Keratinocyte (primary cell): ENCODE measurements around the gene NGEF. TPM values are rescaled to one million over a fixed set of nuclear protein-coding genes. Genes with fewer than 3 reads are reported as not detected.

ENCODE experiments used
- DNase-seq: peaks from one replicate; pipeline ENCODE4 v3.0.0-alpha.2; 2011; ENCODE audit warnings: low read depth, missing footprints, low spot score
- FAIRE-seq: peaks from 2 replicates; lab custom pipeline; 2011; peaks lifted over from hg19 to GRCh38; lab: Jason Lieb, UNC
- H2AFZ ChIP-seq: 2 replicates; pipeline ENCODE4 v1.6.0; 2012; ENCODE audit warnings: low read length, control low read depth, inconsistent platforms; ENCODE audit not compliant: control insufficient read depth
- H3K27ac ChIP-seq: 2 replicates; pipeline ENCODE4 v1.5.1; 2011; ENCODE audit warnings: low read length; ENCODE audit not compliant: control insufficient read depth, insufficient read depth
- H3K27me3 ChIP-seq: 3 replicates; pipeline ENCODE4 v1.6.0; 2011; ENCODE audit warnings: low read length; ENCODE audit not compliant: control insufficient read depth, insufficient read depth; ENCODE audit errors: extremely low read depth
- H3K36me3 ChIP-seq, 2 experiments: 2 replicates in 1 of 2; 3 replicates in 1 of 2; pipeline ENCODE4 v1.5.1; 2011; ENCODE audit warnings: low read length in 2 of 2, mild to moderate bottlenecking in 1 of 2; ENCODE audit not compliant: control insufficient read depth in 2 of 2, insufficient read depth in 2 of 2; ENCODE audit errors: extremely low read depth in 1 of 2
- H3K4me1 ChIP-seq: 3 replicates; pipeline ENCODE4 v1.5.1; 2011; ENCODE audit warnings: low read length; ENCODE audit not compliant: control insufficient read depth, insufficient read depth; ENCODE audit errors: extremely low read depth
- H3K4me2 ChIP-seq: 3 replicates; pipeline ENCODE4 v1.6.0; 2011; ENCODE audit warnings: low read depth, low read length; ENCODE audit not compliant: control insufficient read depth, insufficient read depth; ENCODE audit errors: extremely low read depth
- H3K4me3 ChIP-seq, 3 experiments: fragments of 200-600 bp in 1 of 3; sonication (generic) in 1 of 3; 2 replicates in 2 of 3; 3 replicates in 1 of 3; pipeline ENCODE4 v1.5.1; 2011 to 2016; ENCODE audit warnings: low read length in 3 of 3, mild to moderate bottlenecking in 3 of 3, control low read depth in 2 of 3, inconsistent platforms in 1 of 3, low read depth in 1 of 3, mixed read lengths in 1 of 3, mixed run types in 1 of 3, moderate library complexity in 1 of 3; ENCODE audit not compliant: control insufficient read depth in 2 of 3, insufficient read depth in 2 of 3; ENCODE audit errors: extremely low read depth in 1 of 3
- H3K79me2 ChIP-seq: 2 replicates; pipeline ENCODE4 v1.6.0; 2012; ENCODE audit warnings: low read length; ENCODE audit not compliant: control insufficient read depth, insufficient read depth
- H3K9ac ChIP-seq: 3 replicates; pipeline ENCODE4 v1.6.0; 2011; ENCODE audit warnings: low read length; ENCODE audit not compliant: control insufficient read depth, insufficient read depth; ENCODE audit errors: extremely low read depth
- H3K9me1 ChIP-seq: 3 replicates; pipeline ENCODE4 v1.6.0; 2011; ENCODE audit warnings: low read length; ENCODE audit not compliant: control insufficient read depth, insufficient read depth; ENCODE audit errors: extremely low read depth
- H3K9me3 ChIP-seq: 2 replicates; pipeline ENCODE4 v1.5.1; 2012; ENCODE audit warnings: low read depth, low read length; ENCODE audit not compliant: control insufficient read depth
- H4K20me1 ChIP-seq: 3 replicates; pipeline ENCODE4 v1.6.0; 2011; ENCODE audit warnings: low read length; ENCODE audit not compliant: control insufficient read depth, insufficient read depth; ENCODE audit errors: extremely low read depth
- CTCF ChIP-seq, 3 experiments: IDR thresholded peaks in 1 of 3; conservative IDR thresholded peaks in 1 of 3; optimal IDR thresholded peaks in 1 of 3; 2 replicates in 2 of 3; 3 replicates in 1 of 3; pipeline versions ENCODE3 to v1.5.1; 2011; ENCODE audit warnings: low read length in 3 of 3, mild to moderate bottlenecking in 3 of 3, moderate library complexity in 2 of 3, control low read depth in 1 of 3, inconsistent platforms in 1 of 3; ENCODE audit not compliant: insufficient read depth in 2 of 3; ENCODE audit errors: extremely low read depth in 1 of 3
- EZH2 ChIP-seq: IDR thresholded peaks from one replicate; pipeline ENCODE4 v1.6.1; 2012; ENCODE audit warnings: inconsistent platforms, mild to moderate bottlenecking, low read length, moderate library complexity
- dilution Hi-C: fragments of 300-500 bp; cut with MboI; formaldehyde crosslinking; loops from one replicate; pipeline ENCODE4 v1.7.0; 2020; ENCODE audit warnings: low sequenced_read_pairs; ENCODE audit not compliant: extremely low pct_ligation_motif_present
- polyA plus RNA-seq, 5 experiments: library from polyadenylated mRNA; depleted of rRNA in 3 of 5; stranded (reverse) in 3 of 5; stranded (forward) in 1 of 5; unstranded in 1 of 5; fragments of >200 nt; gene quantifications; 1 replicate in 1 of 5; 2 replicates in 3 of 5; 3 replicates in 1 of 5; pipeline versions ENCODE4 v1.2.1 to v1.2.3, GENCODE V29; 2011 to 2012; ENCODE audit warnings: missing spikeins in 2 of 5, low read depth in 1 of 5, low replicate concordance in 1 of 5

Gene NGEF
- polyA plus RNA-seq, 1 donor (not counting 4 experiments of a cell fraction or from before 2014, with no cell fraction given): 0.17 TPM

DNA sequence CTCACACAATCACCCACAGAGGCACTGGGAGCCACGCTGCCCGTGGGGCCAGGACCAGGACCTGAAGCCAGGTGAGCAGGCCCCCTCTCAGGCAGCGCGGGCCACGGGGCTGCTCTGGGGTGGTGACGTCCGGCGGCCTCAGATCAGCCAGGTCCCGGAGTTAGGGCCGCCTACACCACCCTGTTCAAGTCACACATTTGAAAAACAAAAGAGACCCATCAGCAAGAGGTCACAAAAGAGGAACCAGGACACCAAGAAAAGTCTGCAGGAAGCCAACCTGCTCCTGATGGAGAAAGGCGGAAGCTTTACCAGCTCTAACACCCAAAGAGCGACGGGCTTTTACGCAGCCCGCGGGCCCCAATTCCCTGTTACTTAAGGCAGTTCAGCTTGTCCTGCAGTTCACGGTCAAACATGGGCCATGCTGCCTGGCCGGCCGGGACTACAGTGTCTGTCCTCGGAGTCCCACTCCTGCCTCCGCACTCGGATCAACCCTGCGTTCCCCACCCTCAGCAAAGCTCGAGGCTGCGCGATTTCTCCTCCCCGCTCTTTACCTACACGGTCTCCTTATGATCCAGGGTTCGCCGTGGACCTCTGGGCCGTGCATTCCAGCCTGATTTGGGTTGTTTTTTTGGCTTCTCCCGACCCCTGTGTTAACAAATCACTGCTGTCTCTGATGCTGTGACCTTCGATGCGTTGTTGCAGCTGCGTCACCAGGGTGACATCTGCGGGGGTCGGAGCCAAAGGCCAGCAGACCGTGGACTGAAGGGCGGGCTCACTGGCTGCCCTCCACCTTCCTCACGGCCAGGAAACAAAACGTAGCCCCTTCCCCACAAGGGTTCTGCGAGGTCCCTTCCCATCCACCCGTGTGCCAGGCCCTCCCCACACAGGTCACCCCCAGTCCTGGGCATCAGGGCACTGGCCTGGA is 112.0 kb downstream of the NGEF start:
- Histone ChIP-seq H3K9me1 (no peaks in the 10 kb centered on the region), H3K4me1 (peaks cover 13% of the 10 kb centered on the region), H3K27me3 (no peaks in the 10 kb centered on the region), H3K27ac (peak overlapping the region; percentile 30), H3K4me2 (peak overlapping the region; percentile 49), H3K79me2 (no peaks in the 10 kb centered on the region), H3K4me3 (no peak overlapping the region), H2AFZ (no peak overlapping the region), H4K20me1 (no peaks in the 10 kb centered on the region), H3K36me3 (no peaks in the 10 kb centered on the region), H3K9ac (no peak overlapping the region), H3K9me3 (no peaks in the 10 kb centered on the region)
- FAIRE-seq (no peak), DNase-seq (no peak)
- TF ChIP-seq CTCF (optimal IDR thresholded peaks at IDR 0.05 in 1 of 3, IDR thresholded peaks at IDR 0.05 in 1 of 3, conservative IDR thresholded peaks at IDR 0.05 in 1 of 3; ENCODE audit: extremely low read depth in 1 of 3, insufficient read depth in 2 of 3, low read length in 3 of 3): no peak
- no peak for TF ChIP-seq EZH2
- dilution Hi-C loops: no loop called here

- FAIRE-seq (no peak), DNase-seq (no peak)
These were observed 114.2 kb downstream of the NGEF start for GRCh38 chr2:232898592-232899543.

More at GRCh38 chr2:232898592-232899543, 114.2 kb downstream of the NGEF start:
- H3K9me3 ChIP-seq: no peaks in the 10 kb centered on the region
- TF ChIP-seq EZH2 (no peak), CTCF (optimal IDR thresholded peaks at IDR 0.05 in 1 of 3, IDR thresholded peaks at IDR 0.05 in 1 of 3, conservative IDR thresholded peaks at IDR 0.05 in 1 of 3; ENCODE audit: extremely low read depth in 1 of 3, insufficient read depth in 2 of 3, low read length in 3 of 3) (no peak)
- H3K4me3 ChIP-seq: no peak overlapping the region
- dilution Hi-C loops: no loop called here
- no peaks in the 10 kb centered on the region for H4K20me1 ChIP-seq
- H3K9me1 ChIP-seq: no peaks in the 10 kb centered on the region
- no peak overlapping the region for H3K27ac ChIP-seq
- H2AFZ ChIP-seq: no peak overlapping the region
- peaks cover 13% of the 10 kb centered on the region for H3K4me1 ChIP-seq
- no peak overlapping the region for H3K4me2 ChIP-seq
- H3K36me3 ChIP-seq: no peaks in the 10 kb centered on the region
- no peaks in the 10 kb centered on the region for H3K27me3 ChIP-seq
- no peak overlapping the region for H3K9ac ChIP-seq
- H3K79me2 ChIP-seq: no peaks in the 10 kb centered on the region
